CD1c-positive myeloid dendritic cell (primary cell): Measurements from ENCODE around the gene CDKL4.
"Not testable (repeated sequence)": the region's sequence is repeated elsewhere in the genome, so short reads cannot be mapped to it uniquely, and the experiment has no call there.

Experiments
- DNase-seq: peaks from one replicate; pipeline ENCODE4 v3.0.0-alpha.2; 2016; ENCODE audit errors: extremely low spot score

Gene CDKL4

GRCh38 chr2:39142904-39143605 is 100.7 kb downstream of the CDKL4 start:
- DNase-seq: peak; percentile 27

GRCh38 chr2:39141334-39142271 is 102.2 kb downstream of the CDKL4 start:
- no peak for DNase-seq

DNA sequence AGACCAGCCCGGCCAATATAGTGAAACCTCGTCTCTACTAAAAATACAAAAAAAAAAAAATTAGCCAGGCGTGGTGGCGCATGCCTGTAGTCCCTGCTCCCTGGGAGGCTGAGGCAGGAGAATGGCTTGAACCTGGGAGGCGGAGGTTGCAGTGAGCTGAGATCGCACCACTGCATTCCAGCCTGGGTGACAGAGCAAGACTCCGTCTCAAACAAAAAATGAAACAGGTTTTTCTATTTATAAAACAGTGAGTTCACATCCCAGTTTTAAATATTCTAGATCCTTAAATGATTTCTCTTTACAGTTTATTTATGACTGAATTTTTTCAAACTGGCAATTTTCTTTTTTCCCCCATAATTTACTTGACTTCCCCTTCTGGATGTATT is 102.8 kb downstream of the CDKL4 start:
- DNase-seq: not testable (repeated sequence)

- peak; percentile 44 for DNase-seq
Observed at GRCh38 chr2:39140322-39140847, 103.4 kb downstream of the CDKL4 start.

DNA sequence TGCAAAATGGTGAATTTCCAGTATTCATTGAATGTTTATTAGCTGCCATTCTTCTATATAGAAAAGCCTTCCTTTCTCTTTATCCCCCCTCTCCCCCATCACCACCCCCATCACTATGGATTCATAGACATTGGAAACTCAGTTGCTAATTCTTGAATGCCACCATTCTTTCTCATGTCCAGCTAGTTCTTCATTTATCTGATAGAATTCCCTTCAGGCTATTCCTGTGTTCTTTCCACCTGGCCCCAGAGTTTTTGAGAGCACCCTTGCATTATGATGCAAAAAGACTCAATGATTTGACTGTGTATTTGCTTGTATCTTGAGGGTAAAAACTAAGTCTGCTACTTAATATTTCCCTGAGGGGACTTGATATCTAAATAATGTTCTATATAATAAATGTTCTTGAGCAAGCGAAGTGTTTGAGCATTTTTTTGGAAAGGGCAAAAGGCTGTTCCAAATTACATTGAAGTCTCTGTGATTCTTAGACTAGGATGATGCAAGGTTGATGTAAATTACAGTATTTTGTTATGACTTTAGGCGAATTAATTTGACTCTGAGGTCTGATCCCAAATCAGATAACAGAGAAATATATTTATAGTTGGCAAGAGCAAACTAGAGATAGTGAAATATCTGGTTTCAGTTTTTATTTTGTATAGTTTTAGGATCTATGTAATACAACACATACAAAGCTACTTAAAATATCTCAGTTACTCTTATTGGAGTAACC is 104.1 kb downstream of the CDKL4 start:
- no peak for DNase-seq

DNA sequence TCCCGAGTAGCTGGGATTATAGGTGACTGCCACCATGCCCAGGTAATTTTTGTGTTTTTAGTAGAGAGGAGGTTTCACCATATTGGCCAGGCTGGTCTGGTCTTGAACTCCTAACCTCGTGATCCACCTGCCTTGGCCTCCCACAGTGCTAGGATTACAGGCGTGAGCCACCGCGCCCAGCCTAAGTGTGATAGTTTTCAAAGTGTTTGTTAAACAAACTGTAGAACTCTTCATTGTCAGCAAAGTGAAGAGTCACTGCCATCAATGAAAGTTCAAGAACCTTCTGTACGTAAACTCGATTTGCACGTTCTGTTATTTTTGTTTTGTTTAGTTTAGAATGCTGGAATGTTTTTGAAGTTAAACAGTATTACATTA is 104.9 kb downstream of the CDKL4 start:
- no peak for DNase-seq

DNA sequence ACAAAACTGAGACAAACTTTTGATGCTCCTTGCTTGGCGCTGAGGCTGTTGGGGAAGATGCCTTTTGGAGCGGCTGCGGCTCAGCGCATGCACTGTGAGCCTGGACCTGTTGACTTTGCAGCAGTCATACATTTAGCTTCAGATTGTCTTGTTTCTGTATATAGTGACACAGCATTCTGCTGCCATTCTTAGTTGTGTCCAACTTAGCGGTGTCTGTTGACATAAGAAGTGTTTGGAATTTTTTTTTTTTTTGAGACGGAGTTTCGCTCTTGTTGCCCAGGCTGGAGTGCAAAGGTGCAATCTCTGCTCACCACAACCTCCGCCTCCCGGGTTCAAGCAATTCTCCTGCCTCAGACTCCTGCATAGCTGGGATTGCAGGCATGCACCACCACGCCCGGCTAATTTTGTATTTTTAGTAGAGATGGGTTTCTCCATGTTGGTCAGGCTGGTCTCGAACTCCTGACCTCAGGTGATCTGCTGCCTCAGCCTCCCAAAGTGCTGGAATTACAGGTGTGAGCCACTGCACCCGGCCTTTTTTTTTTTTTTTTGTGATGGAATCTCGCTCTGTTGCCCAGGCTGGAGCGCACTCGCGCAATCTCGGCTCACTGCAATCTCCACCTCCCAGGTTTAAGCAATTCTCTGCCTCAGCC is 105.5 kb downstream of the CDKL4 start:
- DNase-seq: not testable (repeated sequence)

- DNase-seq: no peak
Observed at GRCh38 chr2:39136799-39137198, 107.0 kb downstream of the CDKL4 start.

- DNase-seq: no peak
Observed at GRCh38 chr2:39135690-39136259, 108.0 kb downstream of the CDKL4 start.

GRCh38 chr2:39133215-39133851 is 110.4 kb downstream of the CDKL4 start:
- no peak for DNase-seq

GRCh38 chr2:39128919-39129391 is 114.8 kb downstream of the CDKL4 start:
- peak; percentile 67 for DNase-seq

DNA sequence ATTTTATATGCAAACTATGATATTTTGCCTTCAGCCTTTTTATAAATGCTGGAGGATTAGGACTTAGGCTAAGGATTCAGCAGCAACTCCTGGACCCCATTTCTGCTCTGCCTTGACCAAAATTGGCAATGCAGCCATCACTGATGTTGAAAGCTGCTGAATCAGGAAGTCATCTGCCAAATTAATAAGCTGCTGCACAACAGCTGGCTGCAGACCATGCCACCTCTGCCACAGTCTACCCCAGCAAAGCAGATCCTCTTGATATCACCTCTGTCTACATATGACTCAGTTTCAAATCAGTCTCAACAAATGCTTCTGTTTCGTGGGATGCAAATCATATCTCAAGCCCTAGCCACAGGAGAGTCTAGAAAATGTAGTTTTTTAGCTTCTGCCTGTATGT is 115.8 kb downstream of the CDKL4 start:
- peak; percentile 41 for DNase-seq
